Measurements from ENCODE around the gene APPL1. TPM values are rescaled to one million over a fixed set of nuclear protein-coding genes. Genes with fewer than 3 reads are reported as not detected.

APPL1 gene
- total RNA-seq, 4 donors from 2014 or later, result 49.1 to 65.6 (median 59.6) TPM

- Histone ChIP-seq H3K4me3 (replicated peaks in 1 of 3) (no peak overlapping the region), H3K27me3 (no peaks in the 10 kb centered on the region), H3K27ac (no peak overlapping the region), H3K4me1 (no peaks in the 10 kb centered on the region), H3K9me3 (no peaks in the 10 kb centered on the region), H3K36me3 (no peaks in the 10 kb centered on the region)
- TF ChIP-seq POLR2A (IDR thresholded peaks at IDR 0.05) (no peak), CTCF (IDR thresholded peaks at IDR 0.05) (no peak)
- WGBS, 2 donors, result 86 to 87% methylated on average over 4 of the region's 4 CpGs
- intact Hi-C loops (cut with DNase I), result no loop called here
- no peak for DNase-seq
Observed at GRCh38 chr3:57194641-57195040, 32.9 kb upstream of the APPL1 start.

- TF ChIP-seq CTCF (IDR thresholded peaks at IDR 0.05) (no peak), POLR2A (IDR thresholded peaks at IDR 0.05) (no peak)
- no peak for DNase-seq
- H3K9me3 ChIP-seq, result no peaks in the 10 kb centered on the region
- 60 to 71% methylated on average over 4 of the region's 4 CpGs for WGBS, 2 donors
- no peak within 1 kb of the TSS for H3K27ac ChIP-seq
- no peaks in the 10 kb centered on the region for H3K4me1 ChIP-seq
- intact Hi-C loops (cut with DNase I), result no loop called here
- H3K27me3 ChIP-seq, result no peaks in the 10 kb centered on the region
- no peak within 1 kb of the TSS for H3K4me3 ChIP-seq (replicated peaks in 1 of 3)
- H3K36me3 ChIP-seq, result no peaks in the 10 kb centered on the region
Observed at GRCh38 chr3:57199895-57200297, 27.6 kb upstream of the APPL1 start, which contains the start of gene HESX1. Gene HESX1 (minus strand): TSS chr3:57199978. CDS start chr3:57199918, 60 bp downstream.

- Histone ChIP-seq H3K36me3 (no peaks in the 10 kb centered on the region), H3K27ac (no peak overlapping the region), H3K4me3 (replicated peaks in 1 of 3) (no peak overlapping the region), H3K9me3 (no peaks in the 10 kb centered on the region), H3K27me3 (no peaks in the 10 kb centered on the region), H3K4me1 (no peaks in the 10 kb centered on the region)
- no peak for TF ChIP-seq POLR2A (IDR thresholded peaks at IDR 0.05)
- WGBS, 2 donors, result 90 to 96% methylated on average over 2 of the region's 2 CpGs
- intact Hi-C loops (cut with DNase I), result no loop called here
- DNase-seq, result no peak
Observed at GRCh38 chr3:57206423-57206822, 21.1 kb upstream of the APPL1 start.

DNA sequence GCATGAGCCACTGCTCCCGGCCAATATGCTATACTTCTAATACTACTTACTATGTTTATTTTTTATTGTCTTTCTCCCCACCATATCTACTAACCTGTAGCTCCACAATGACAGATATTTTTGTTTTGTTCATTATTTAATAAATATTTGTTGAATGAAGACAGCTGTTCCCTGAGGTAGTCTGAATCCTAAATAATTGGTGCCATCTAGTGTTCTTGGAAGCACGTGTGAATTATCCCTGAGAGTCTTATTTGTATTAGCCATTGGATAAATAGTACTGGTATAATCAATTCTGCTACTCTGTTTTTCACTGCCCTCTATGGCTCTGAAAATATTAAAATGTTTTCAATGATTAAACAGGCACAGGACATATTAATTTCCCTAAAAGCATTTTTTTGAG, 5.6 kb upstream of the APPL1 start:
- Histone ChIP-seq H3K4me1 (no peaks in the 10 kb centered on the region), H3K4me3 (replicated peaks in 1 of 3) (no peak overlapping the region), H3K36me3 (no peaks in the 10 kb centered on the region), H3K27me3 (no peaks in the 10 kb centered on the region), H3K27ac (no peak overlapping the region), H3K9me3 (no peaks in the 10 kb centered on the region)
- 56 to 59% methylated on average over 2 of the region's 2 CpGs for WGBS, 2 donors
- DNase-seq, result no peak
- TF ChIP-seq CTCF (IDR thresholded peaks at IDR 0.05) (no peak), POLR2A (IDR thresholded peaks at IDR 0.05) (no peak)
- intact Hi-C loops (cut with DNase I), result loop anchor here (5.0 kb wide), 1 partner anchor 120 kb away; no protein-coding TSS in a partner anchor

DNA sequence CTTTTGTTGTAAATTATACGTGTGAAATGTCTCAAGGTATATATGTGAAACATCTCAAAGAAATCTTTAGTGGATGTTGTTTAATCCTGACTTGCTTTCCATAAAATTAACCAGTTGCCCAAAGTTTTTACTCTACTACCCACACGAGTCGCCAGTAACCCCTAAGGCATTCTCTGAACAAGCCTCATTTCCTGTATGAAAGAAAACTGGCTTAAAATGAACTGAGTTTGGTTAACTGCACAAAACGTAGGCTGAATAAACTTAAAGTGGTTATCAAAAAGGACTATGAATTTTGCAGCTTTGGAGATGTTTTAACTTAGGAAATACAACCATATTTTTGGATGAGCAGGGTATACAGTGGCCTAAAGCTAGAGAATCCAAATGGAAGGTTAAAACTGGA, 2.7 kb upstream of the APPL1 start:
- Histone ChIP-seq H3K4me3 (replicated peaks in 1 of 3) (no peak overlapping the region), H3K4me1 (peaks cover 0 to 9% of the 10 kb centered on the region in 2 donors), H3K27me3 (no peaks in the 10 kb centered on the region), H3K27ac (no peak overlapping the region), H3K9me3 (no peaks in the 10 kb centered on the region), H3K36me3 (no peaks in the 10 kb centered on the region)
- intact Hi-C loops (cut with DNase I), result loop anchor here (5.0 kb wide), 1 partner anchor 123 kb away; no protein-coding TSS in a partner anchor
- no peak for TF ChIP-seq POLR2A (IDR thresholded peaks at IDR 0.05)
- TF ChIP-seq CTCF (IDR thresholded peaks at IDR 0.05), result no peak
- WGBS, 2 donors, result 67 to 78% methylated on average over 4 of the region's 4 CpGs
- no peak for DNase-seq

DNA sequence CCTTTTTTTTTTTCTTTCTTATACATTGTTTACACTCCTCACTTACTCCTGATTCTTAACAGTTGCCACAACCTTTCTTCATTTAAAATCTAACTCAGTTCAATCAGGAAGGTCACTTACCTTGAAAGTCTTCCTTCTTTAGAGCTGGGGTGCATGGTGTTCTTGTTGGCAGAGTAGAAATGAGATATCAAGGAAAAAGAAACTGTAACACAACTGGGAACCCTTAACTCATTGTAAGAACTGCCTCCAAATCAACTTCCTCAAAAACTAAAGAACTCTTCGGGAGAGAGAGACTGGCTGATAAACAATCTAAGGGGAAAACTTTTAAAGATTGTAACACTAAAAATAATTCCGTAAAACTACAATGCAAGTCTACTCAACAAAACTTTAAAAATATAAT, 1.4 kb upstream of the APPL1 start:
- H3K36me3 ChIP-seq, result no peaks in the 10 kb centered on the region
- H3K4me1 ChIP-seq, result peaks cover 0 to 9% of the 10 kb centered on the region in 2 donors
- no peaks in the 10 kb centered on the region for H3K9me3 ChIP-seq
- H3K27me3 ChIP-seq, result no peaks in the 10 kb centered on the region
- 75 to 77% methylated on average over 2 of the region's 2 CpGs for WGBS, 2 donors
- intact Hi-C loops (cut with DNase I), result no loop called here
- H3K27ac ChIP-seq, result no peak overlapping the region
- H3K4me3 ChIP-seq (replicated peaks in 1 of 3), result no peak overlapping the region
- DNase-seq, result no peak
- TF ChIP-seq CTCF (IDR thresholded peaks at IDR 0.05), result no peak
- TF ChIP-seq POLR2A (IDR thresholded peaks at IDR 0.05), result no peak
